Neural progenitor cell (in vitro differentiated cells): ENCODE results near the gene DPYSL5. TPM values are rescaled to one million over a fixed set of nuclear protein-coding genes. Genes with fewer than 3 reads are reported as not detected.
"Not testable (repeated sequence)": the region's sequence is repeated elsewhere in the genome, so short reads cannot be mapped to it uniquely, and the experiment has no call there.

Experiments used
- DNase-seq: peaks from one replicate; pipeline ENCODE4 v3.0.0-alpha.2; 2016; ENCODE audit warnings: low spot score
- H2AFZ ChIP-seq: fragments of 200-600 bp; sonication (generic); replicated peaks from 2 replicates; pipeline ENCODE4 v1.6.1; 2016; ENCODE audit warnings: antibody characterized with exemption
- H3F3A ChIP-seq: fragments of 200-600 bp; sonication (generic); 2 replicates; pipeline ENCODE4 v1.6.1; 2016; ENCODE audit warnings: antibody characterized with exemption, low read depth
- H3K27ac ChIP-seq: fragments of 200-600 bp; sonication (generic); 2 replicates; pipeline ENCODE4 v1.5.1; 2016; ENCODE audit warnings: mild to moderate bottlenecking
- H3K27me3 ChIP-seq: fragments of 200-600 bp; sonication (generic); 2 replicates; pipeline ENCODE4 v1.6.1; 2016; ENCODE audit warnings: mild to moderate bottlenecking, moderate library complexity
- H3K36me3 ChIP-seq: fragments of 200-600 bp; sonication (generic); 2 replicates; pipeline ENCODE4 v1.5.1; 2016
- H3K4me1 ChIP-seq: fragments of 200-600 bp; sonication (generic); 2 replicates; pipeline ENCODE4 v1.6.1; 2016; ENCODE audit warnings: mixed run types
- H3K4me2 ChIP-seq: fragments of 200-600 bp; sonication (generic); 2 replicates; pipeline ENCODE4 v1.6.1; 2016
- H3K4me3 ChIP-seq: fragments of 200-600 bp; sonication (generic); 2 replicates; pipeline ENCODE4 v1.5.1; 2016
- H3K79me2 ChIP-seq: fragments of 200-600 bp; sonication (generic); 2 replicates; pipeline ENCODE4 v1.6.1; 2016; ENCODE audit warnings: low read depth
- H3K9ac ChIP-seq: fragments of 200-600 bp; sonication (generic); 2 replicates; pipeline ENCODE4 v1.6.1; 2016
- H3K9me3 ChIP-seq: fragments of 200-600 bp; sonication (generic); 2 replicates; pipeline ENCODE4 v1.5.1; 2016; ENCODE audit warnings: low read depth
- H4K20me1 ChIP-seq: fragments of 200-600 bp; sonication (generic); 2 replicates; pipeline ENCODE4 v1.6.1; 2016; ENCODE audit warnings: low read depth
- H3K27ac Mint-ChIP-seq: 3 replicates; pipeline ENCODE4 v1.8.0; 2021; ENCODE audit warnings: mixed read lengths
- H3K27me3 Mint-ChIP-seq: 2 replicates; pipeline ENCODE4 v1.8.0; 2022; ENCODE audit warnings: low read depth, mild to moderate bottlenecking, inconsistent platforms, moderate library complexity, mixed read lengths; ENCODE audit not compliant: insufficient read depth
- H3K36me3 Mint-ChIP-seq: 3 replicates; pipeline ENCODE4 v1.8.0; 2021; ENCODE audit warnings: mixed read lengths
- H3K4me1 Mint-ChIP-seq: 3 replicates; pipeline ENCODE4 v1.8.0; 2021; ENCODE audit warnings: mixed read lengths
- H3K4me3 Mint-ChIP-seq: 3 replicates; pipeline ENCODE4 v1.8.0; 2021; ENCODE audit warnings: mild to moderate bottlenecking, moderate library complexity, mixed read lengths
- H3K9me3 Mint-ChIP-seq: 3 replicates; pipeline ENCODE4 v1.8.0; 2020; ENCODE audit warnings: mixed read lengths
- CTCF ChIP-seq: fragments of 200-600 bp; sonication (generic); IDR thresholded peaks from 2 replicates; pipeline ENCODE4 v1.5.1; 2017; ENCODE audit warnings: antibody characterized with exemption, mild to moderate bottlenecking
- EZH2 ChIP-seq: fragments of 200-600 bp; sonication (generic); IDR thresholded peaks from 2 replicates; pipeline ENCODE4 v1.6.1; 2017; ENCODE audit warnings: antibody characterized with exemption, mild to moderate bottlenecking, moderate library complexity
- EZH2phosphoT487 ChIP-seq: fragments of 200-600 bp; sonication (generic); IDR thresholded peaks from 2 replicates; pipeline ENCODE4 v1.6.1; 2017; ENCODE audit warnings: antibody characterized with exemption
- total RNA-seq: library from RNA; depleted of rRNA; stranded (reverse); fragments of >200 nt; gene quantifications from 2 replicates; pipeline ENCODE4 v1.2.3, GENCODE V29; 2015; ENCODE audit warnings: low replicate concordance

DPYSL5 gene
- total RNA-seq, 1 donor from 2014 or later: 46.3 TPM

GRCh38 chr2:26812731-26813130 is 35.2 kb upstream of the DPYSL5 start:
- H3K4me1 ChIP-seq: peaks cover 19% of the 10 kb centered on the region
- peak overlapping the region; percentile 42 for H3K27ac Mint-ChIP-seq
- peaks cover 60% of the 10 kb centered on the region for H3K4me1 Mint-ChIP-seq

GRCh38 chr2:26814072-26814765 is 33.7 kb upstream of the DPYSL5 start:
- not testable (repeated sequence) for H3K9ac ChIP-seq, H3K36me3 ChIP-seq, H3K36me3 Mint-ChIP-seq, H3K9me3 ChIP-seq, H3K9me3 Mint-ChIP-seq, H2AFZ ChIP-seq, H4K20me1 ChIP-seq, H3K27me3 ChIP-seq, H3K4me3 ChIP-seq, H3K27ac ChIP-seq, H3K4me3 Mint-ChIP-seq, H3K4me2 ChIP-seq, H3K27ac Mint-ChIP-seq, H3K27me3 Mint-ChIP-seq, H3F3A ChIP-seq, H3K79me2 ChIP-seq, DNase-seq
- H3K4me1 Mint-ChIP-seq: peaks cover 61% of the 10 kb centered on the region
- H3K4me1 ChIP-seq: peaks cover 12% of the 10 kb centered on the region

More at GRCh38 chr2:26812731-26813130, 35.2 kb upstream of the DPYSL5 start:
- peaks cover 4% of the 10 kb centered on the region for H3K36me3 Mint-ChIP-seq
- no peak for DNase-seq
- no peaks in the 10 kb centered on the region for H3K36me3 ChIP-seq
- no peaks in the 10 kb centered on the region for H3K27me3 ChIP-seq
- no peak overlapping the region for H3K27ac ChIP-seq
- peak overlapping the region; percentile 56 for H3K4me3 Mint-ChIP-seq
- no peaks in the 10 kb centered on the region for H3K79me2 ChIP-seq
- H4K20me1 ChIP-seq: no peaks in the 10 kb centered on the region
- H2AFZ ChIP-seq: no peak overlapping the region
- no peak for TF ChIP-seq EZH2
- no peak for TF ChIP-seq CTCF
- no peak for TF ChIP-seq EZH2phosphoT487
- H3K9me3 Mint-ChIP-seq: peaks cover 9% of the 10 kb centered on the region
- no peak overlapping the region for H3K4me3 ChIP-seq
- H3F3A ChIP-seq: no peaks in the 10 kb centered on the region
- no peak overlapping the region for H3K4me2 ChIP-seq
- no peak overlapping the region for H3K9ac ChIP-seq
- peaks cover 7% of the 10 kb centered on the region for H3K27me3 Mint-ChIP-seq
- no peaks in the 10 kb centered on the region for H3K9me3 ChIP-seq

- Histone ChIP-seq H3K36me3 (no peaks in the 10 kb centered on the region), H3K9me3 (no peaks in the 10 kb centered on the region), H3K79me2 (no peaks in the 10 kb centered on the region), H4K20me1 (no peaks in the 10 kb centered on the region), H3K4me3 (no peak overlapping the region), H3K4me1 (peaks cover 6% of the 10 kb centered on the region), H2AFZ (no peak overlapping the region), H3F3A (no peaks in the 10 kb centered on the region), H3K4me2 (no peak overlapping the region), H3K27me3 (no peaks in the 10 kb centered on the region), H3K27ac (no peak overlapping the region), H3K9ac (no peak overlapping the region)
- no peaks in the 10 kb centered on the region for H3K36me3 Mint-ChIP-seq
- TF ChIP-seq EZH2 (no peak), CTCF (no peak)
- no peak overlapping the region for H3K27ac Mint-ChIP-seq
- peak; percentile 29 for DNase-seq
- peaks cover 9% of the 10 kb centered on the region for H3K9me3 Mint-ChIP-seq
- peaks cover 8% of the 10 kb centered on the region for H3K27me3 Mint-ChIP-seq
- peaks cover 41% of the 10 kb centered on the region for H3K4me1 Mint-ChIP-seq
- no peak overlapping the region for H3K4me3 Mint-ChIP-seq
Measured at GRCh38 chr2:26816893-26817292, 31.0 kb upstream of the DPYSL5 start.

- no peaks in the 10 kb centered on the region for H3K4me1 ChIP-seq
- H3K36me3 ChIP-seq: no peaks in the 10 kb centered on the region
- TF ChIP-seq EZH2: no peak
- no peak for TF ChIP-seq CTCF
- TF ChIP-seq EZH2phosphoT487: no peak
- no peaks in the 10 kb centered on the region for H3K27me3 ChIP-seq
- Mint-ChIP-seq H3K27ac (no peak overlapping the region), H3K9me3 (peaks cover 9% of the 10 kb centered on the region), H3K27me3 (peaks cover 8% of the 10 kb centered on the region), H3K36me3 (no peaks in the 10 kb centered on the region), H3K4me3 (no peak overlapping the region), H3K4me1 (peaks cover 31% of the 10 kb centered on the region)
- H2AFZ ChIP-seq: no peak overlapping the region
- no peak overlapping the region for H3K27ac ChIP-seq
- H3K79me2 ChIP-seq: no peaks in the 10 kb centered on the region
- no peak overlapping the region for H3K4me3 ChIP-seq
- no peaks in the 10 kb centered on the region for H3K9me3 ChIP-seq
- DNase-seq: no peak
- no peaks in the 10 kb centered on the region for H4K20me1 ChIP-seq
- no peak overlapping the region for H3K4me2 ChIP-seq
- no peaks in the 10 kb centered on the region for H3F3A ChIP-seq
- no peak overlapping the region for H3K9ac ChIP-seq
Measured at GRCh38 chr2:26818255-26818654, 29.7 kb upstream of the DPYSL5 start.
